22Rv1 (cell line): Measurements from ENCODE around the gene CENPV.

Source experiments
- ZFX ChIP-seq: fragments of 450-650 bp; IDR thresholded peaks from 2 replicates; pipeline ENCODE4 v1.6.1; 2017; ENCODE audit warnings: antibody characterized with exemption, borderline replicate concordance
- TF ChIP-seq, protein P1 (sequence below): fragments of 450-650 bp; IDR thresholded peaks from 2 replicates; pipeline ENCODE4 v1.5.1; 2017; ENCODE audit warnings: mild to moderate bottlenecking

DNA sequence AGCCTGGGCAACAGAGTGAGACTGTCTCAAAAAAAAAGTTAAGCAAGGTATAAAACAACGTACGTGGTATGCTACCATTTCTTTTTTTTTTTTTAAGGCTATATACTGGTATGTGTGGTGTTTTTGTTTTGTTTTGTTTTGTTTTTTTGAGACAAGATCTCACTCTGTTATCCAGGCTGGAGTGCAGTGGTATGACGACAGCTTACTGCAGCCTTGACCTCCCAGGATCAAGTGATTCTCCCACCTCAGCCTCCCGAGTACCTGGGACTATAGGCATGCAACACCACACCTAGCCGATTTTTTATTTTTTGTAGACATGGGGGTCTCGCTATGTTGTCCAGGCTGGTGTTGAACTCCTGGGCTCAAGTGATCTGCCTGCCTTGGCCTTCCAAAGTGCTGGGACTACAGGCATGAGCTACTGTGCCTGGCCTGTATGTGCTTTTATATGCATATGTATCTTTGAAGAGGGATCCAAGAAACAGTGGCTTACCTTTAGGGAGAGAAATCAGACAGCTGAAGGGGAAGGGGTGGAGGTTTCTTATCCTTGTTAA is 6.5 kb downstream of the CENPV start:
- TF ChIP-seq, protein P1, sequence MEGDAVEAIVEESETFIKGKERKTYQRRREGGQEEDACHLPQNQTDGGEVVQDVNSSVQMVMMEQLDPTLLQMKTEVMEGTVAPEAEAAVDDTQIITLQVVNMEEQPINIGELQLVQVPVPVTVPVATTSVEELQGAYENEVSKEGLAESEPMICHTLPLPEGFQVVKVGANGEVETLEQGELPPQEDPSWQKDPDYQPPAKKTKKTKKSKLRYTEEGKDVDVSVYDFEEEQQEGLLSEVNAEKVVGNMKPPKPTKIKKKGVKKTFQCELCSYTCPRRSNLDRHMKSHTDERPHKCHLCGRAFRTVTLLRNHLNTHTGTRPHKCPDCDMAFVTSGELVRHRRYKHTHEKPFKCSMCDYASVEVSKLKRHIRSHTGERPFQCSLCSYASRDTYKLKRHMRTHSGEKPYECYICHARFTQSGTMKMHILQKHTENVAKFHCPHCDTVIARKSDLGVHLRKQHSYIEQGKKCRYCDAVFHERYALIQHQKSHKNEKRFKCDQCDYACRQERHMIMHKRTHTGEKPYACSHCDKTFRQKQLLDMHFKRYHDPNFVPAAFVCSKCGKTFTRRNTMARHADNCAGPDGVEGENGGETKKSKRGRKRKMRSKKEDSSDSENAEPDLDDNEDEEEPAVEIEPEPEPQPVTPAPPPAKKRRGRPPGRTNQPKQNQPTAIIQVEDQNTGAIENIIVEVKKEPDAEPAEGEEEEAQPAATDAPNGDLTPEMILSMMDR = no peak
- TF ChIP-seq ZFX = no peak
